ENCODE data around the gene PACSIN2. TPM values are rescaled to one million over a fixed set of nuclear protein-coding genes. Genes with fewer than 3 reads are reported as not detected.

The PACSIN2 gene
- total and polyA plus RNA-seq, 4 donors, result 40.3 to 149 (median 84.0) TPM

- Histone ChIP-seq H3K4me3 (no peak overlapping the region), H3K27me3 (ENCODE audit: control insufficient read depth in 3 of 3, insufficient read depth in 3 of 3, low read length in 2 of 3) (no peaks in the 10 kb centered on the region), H3K9ac (ENCODE audit: insufficient read depth in 1 of 2, low read length in 2 of 2) (no peak overlapping the region), H3K27ac (ENCODE audit: low read depth in 1 of 2, low read length in 1 of 2) (no peak overlapping the region), H3K36me3 (ENCODE audit: control insufficient read depth in 4 of 4, insufficient read depth in 4 of 4, low read length in 4 of 4) (peaks cover 0 to 4% (median 0%) of the 10 kb centered on the region in 4 donors), H3K9me3 (ENCODE audit: control insufficient read depth in 4 of 4, insufficient read depth in 3 of 4, low read length in 3 of 4) (no peaks in the 10 kb centered on the region), H3K4me1 (ENCODE audit: control insufficient read depth in 5 of 5, insufficient read depth in 5 of 5, low read length in 5 of 5) (peaks cover 3 to 11% (median 6%) of the 10 kb centered on the region in 5 donors)
- DNase-seq (no peak), ATAC-seq (ENCODE audit: insufficient read depth, low FRiP score) (no peak)
- no peak for TF ChIP-seq CTCF (IDR thresholded peaks at IDR 0.05; ENCODE audit: control extremely low read depth, extremely low read depth)
- 87 to 91% methylated on average over 3 of the region's 3 CpGs for WGBS, 2 donors
These were observed 29.4 kb downstream of the PACSIN2 start for GRCh38 chr22:42985531-42985905.

GRCh38 chr22:42984814-42985530 is 30.0 kb downstream of the PACSIN2 start:
- Histone ChIP-seq H3K9me3 (ENCODE audit: control insufficient read depth in 4 of 4, insufficient read depth in 3 of 4, low read length in 3 of 4) (no peaks in the 10 kb centered on the region), H3K27me3 (ENCODE audit: control insufficient read depth in 3 of 3, insufficient read depth in 3 of 3, low read length in 2 of 3) (no peaks in the 10 kb centered on the region), H3K4me3 (no peak overlapping the region), H3K4me1 (ENCODE audit: control insufficient read depth in 5 of 5, insufficient read depth in 5 of 5, low read length in 5 of 5) (peaks cover 0 to 11% (median 6%) of the 10 kb centered on the region in 5 donors), H3K36me3 (ENCODE audit: control insufficient read depth in 4 of 4, insufficient read depth in 4 of 4, low read length in 4 of 4) (peaks cover 0 to 4% (median 0%) of the 10 kb centered on the region in 4 donors), H3K27ac (ENCODE audit: low read depth in 1 of 2, low read length in 1 of 2) (no peak overlapping the region), H3K9ac (ENCODE audit: insufficient read depth in 1 of 2, low read length in 2 of 2) (no peak overlapping the region)
- WGBS, 2 donors, result 91 to 97% methylated on average over 9 of the region's 9 CpGs
- no peak for ATAC-seq (ENCODE audit: insufficient read depth, low FRiP score)
- no peak for DNase-seq
- TF ChIP-seq CTCF (IDR thresholded peaks at IDR 0.05; ENCODE audit: control extremely low read depth, extremely low read depth), result no peak

GRCh38 chr22:42984397-42984796 is 30.6 kb downstream of the PACSIN2 start:
- DNase-seq (no peak), ATAC-seq (ENCODE audit: insufficient read depth, low FRiP score) (no peak)
- WGBS, 2 donors, result 96 to 97% methylated on average over 4 of the region's 4 CpGs
- Histone ChIP-seq H3K9ac (ENCODE audit: insufficient read depth in 1 of 2, low read length in 2 of 2) (no peak overlapping the region), H3K36me3 (ENCODE audit: control insufficient read depth in 4 of 4, insufficient read depth in 4 of 4, low read length in 4 of 4) (peaks cover 0 to 4% (median 0%) of the 10 kb centered on the region in 4 donors), H3K27me3 (ENCODE audit: control insufficient read depth in 3 of 3, insufficient read depth in 3 of 3, low read length in 2 of 3) (no peaks in the 10 kb centered on the region), H3K27ac (ENCODE audit: low read depth in 1 of 2, low read length in 1 of 2) (no peak overlapping the region), H3K4me1 (ENCODE audit: control insufficient read depth in 5 of 5, insufficient read depth in 5 of 5, low read length in 5 of 5) (peaks cover 0 to 11% (median 6%) of the 10 kb centered on the region in 5 donors), H3K9me3 (ENCODE audit: control insufficient read depth in 4 of 4, insufficient read depth in 3 of 4, low read length in 3 of 4) (no peaks in the 10 kb centered on the region), H3K4me3 (no peak overlapping the region)
- TF ChIP-seq CTCF (IDR thresholded peaks at IDR 0.05; ENCODE audit: control extremely low read depth, extremely low read depth), result no peak
